Measurements from ENCODE around the gene BCAS1.

DNA sequence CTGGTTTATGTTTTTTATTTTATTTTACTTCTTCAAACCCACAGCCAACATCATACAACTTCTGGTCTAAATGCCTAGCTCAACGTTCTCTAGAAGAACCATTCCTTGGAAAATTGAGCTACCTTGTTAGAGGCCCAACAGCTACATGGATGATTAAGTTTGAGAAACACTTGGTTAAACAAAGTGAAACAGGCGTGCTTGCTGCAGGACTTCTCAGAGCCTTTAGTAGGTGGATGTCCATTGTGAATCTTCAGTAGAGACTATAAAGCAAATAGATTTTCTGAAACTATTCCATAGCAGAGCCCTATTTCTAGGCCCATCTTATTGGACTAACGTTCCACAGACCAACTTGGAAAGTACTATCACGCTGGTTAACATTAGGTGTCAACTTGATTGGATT, 51.3 kb downstream of the BCAS1 start:
- TF ChIP-seq, protein P1, sequence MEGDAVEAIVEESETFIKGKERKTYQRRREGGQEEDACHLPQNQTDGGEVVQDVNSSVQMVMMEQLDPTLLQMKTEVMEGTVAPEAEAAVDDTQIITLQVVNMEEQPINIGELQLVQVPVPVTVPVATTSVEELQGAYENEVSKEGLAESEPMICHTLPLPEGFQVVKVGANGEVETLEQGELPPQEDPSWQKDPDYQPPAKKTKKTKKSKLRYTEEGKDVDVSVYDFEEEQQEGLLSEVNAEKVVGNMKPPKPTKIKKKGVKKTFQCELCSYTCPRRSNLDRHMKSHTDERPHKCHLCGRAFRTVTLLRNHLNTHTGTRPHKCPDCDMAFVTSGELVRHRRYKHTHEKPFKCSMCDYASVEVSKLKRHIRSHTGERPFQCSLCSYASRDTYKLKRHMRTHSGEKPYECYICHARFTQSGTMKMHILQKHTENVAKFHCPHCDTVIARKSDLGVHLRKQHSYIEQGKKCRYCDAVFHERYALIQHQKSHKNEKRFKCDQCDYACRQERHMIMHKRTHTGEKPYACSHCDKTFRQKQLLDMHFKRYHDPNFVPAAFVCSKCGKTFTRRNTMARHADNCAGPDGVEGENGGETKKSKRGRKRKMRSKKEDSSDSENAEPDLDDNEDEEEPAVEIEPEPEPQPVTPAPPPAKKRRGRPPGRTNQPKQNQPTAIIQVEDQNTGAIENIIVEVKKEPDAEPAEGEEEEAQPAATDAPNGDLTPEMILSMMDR (IDR thresholded peaks at IDR 0.05; ENCODE audit: extremely low read depth in 1 of 2, insufficient read depth in 1 of 2, low read depth in 1 of 2, low read length in 2 of 2) = no peak
- TF ChIP-seq POLR2A (IDR thresholded peaks at IDR 0.05; ENCODE audit: low read depth, low read length) (no peak), EZH2 (IDR thresholded peaks at IDR 0.05; ENCODE audit: borderline replicate concordance, low read depth, low read length, severe bottlenecking) (no peak), POLR2AphosphoS5 (IDR thresholded peaks at IDR 0.05; ENCODE audit: insufficient read depth, low read depth, low read length) (no peak), MYC (IDR thresholded peaks at IDR 0.05; ENCODE audit: low read depth, low read length) (no peak), FOS (IDR thresholded peaks at IDR 0.05; ENCODE audit: borderline replicate concordance, insufficient read depth, low read length) (no peak)
- TF ChIP-seq, protein P2, sequence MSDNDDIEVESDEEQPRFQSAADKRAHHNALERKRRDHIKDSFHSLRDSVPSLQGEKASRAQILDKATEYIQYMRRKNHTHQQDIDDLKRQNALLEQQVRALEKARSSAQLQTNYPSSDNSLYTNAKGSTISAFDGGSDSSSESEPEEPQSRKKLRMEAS (IDR thresholded peaks at IDR 0.05; ENCODE audit: insufficient read depth, insufficient read length) = no peak
